CD4-positive, alpha-beta T cell treated with Interferon gamma for 1 hour (primary cell): Measurements from ENCODE around the gene P2RY12.
A peak's percentile ranks its signal among the peaks of the same experiment; 100 is the strongest.

Experiments
- DNase-seq: peaks from one replicate; pipeline ENCODE4 v3.0.0-alpha.2; 2020

Gene P2RY12

DNA sequence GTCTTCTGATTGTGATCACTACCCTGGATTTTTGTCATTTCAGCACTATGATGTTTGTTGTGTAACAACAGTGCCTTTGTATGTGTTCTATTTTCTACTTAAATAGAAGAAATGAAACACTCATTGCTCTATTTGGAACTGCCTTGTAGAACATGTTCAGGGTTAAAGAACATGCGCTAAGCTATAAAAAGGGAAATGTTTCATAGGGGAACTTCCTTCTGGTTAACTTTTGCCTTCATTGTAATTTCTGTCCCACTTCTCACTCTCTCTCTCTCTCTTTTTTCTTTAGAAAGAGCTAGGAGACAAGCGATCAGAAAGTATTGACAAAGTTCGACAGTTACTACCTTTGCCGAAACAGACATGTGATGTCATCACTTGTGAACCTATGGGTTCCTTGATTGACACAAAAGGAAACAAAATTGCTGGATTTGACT, at the start of gene P2RY12:
TSS of gene P2RY12 (minus strand) at position 13 of the 434 bp plus-strand sequence. CDS start 45,908 bp downstream, outside the sequence.
- no peak for DNase-seq

GRCh38 chr3:151432616-151433372, 48.2 kb upstream of the P2RY12 start:
- no peak for DNase-seq

DNA sequence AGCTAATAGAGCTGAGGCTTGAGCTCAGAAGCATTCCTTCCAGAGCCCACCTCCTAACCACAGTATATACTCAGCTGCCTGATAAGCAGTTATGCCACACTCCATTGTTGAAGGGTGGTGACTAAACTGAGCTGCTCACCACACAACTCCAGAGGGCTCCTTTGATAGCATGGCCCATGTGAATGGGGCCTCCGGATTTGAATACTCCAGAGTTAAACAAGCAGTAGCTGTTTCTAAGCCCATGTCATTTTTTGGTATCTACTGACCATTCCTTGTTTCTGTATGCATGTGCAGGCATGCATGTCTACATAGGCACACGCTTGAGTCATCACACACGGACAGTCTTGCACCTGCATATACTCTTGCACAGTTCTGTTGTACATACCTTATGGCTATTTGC, 47.4 kb upstream of the P2RY12 start:
- DNase-seq, result no peak

DNA sequence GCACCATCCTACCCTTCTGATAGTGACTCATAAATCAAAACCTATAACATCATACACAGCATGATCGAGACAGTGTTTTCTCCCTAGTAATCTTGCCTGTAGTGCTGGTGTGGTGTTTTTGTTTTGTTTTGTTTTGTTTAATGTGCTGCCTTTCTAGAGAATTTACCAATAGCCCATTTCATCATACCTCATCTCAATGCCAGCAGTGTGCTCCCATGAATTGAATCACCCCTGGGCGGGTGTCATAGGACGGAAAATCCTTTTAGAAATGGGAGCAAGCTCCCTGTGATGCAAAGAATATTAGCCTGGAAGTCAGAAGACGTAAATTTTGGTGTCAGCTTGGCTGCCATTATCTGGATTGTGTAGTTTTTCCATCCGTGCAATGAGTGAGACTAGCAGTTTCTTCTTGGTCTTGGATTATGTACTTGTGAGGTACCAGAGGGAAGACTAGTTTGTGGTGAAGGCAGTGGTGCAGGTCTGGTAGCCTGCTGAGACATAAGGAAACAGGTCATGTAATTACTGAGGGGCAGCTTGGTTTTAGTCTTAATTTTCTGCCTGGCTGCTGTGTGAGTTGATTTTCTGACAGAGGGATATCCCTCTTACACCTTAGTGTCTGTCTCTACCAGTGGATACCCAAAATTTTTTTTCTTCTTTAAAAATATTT, 46.4 kb upstream of the P2RY12 start:
- no peak for DNase-seq

GRCh38 chr3:151428386-151428785, 43.8 kb upstream of the P2RY12 start:
- no peak for DNase-seq

- DNase-seq, result no peak
Observed at GRCh38 chr3:151426341-151426657, 41.7 kb upstream of the P2RY12 start.

- DNase-seq, result no peak
Observed at GRCh38 chr3:151425627-151426340, 41.2 kb upstream of the P2RY12 start.

GRCh38 chr3:151423091-151423490, 38.5 kb upstream of the P2RY12 start:
- DNase-seq, result no peak

DNA sequence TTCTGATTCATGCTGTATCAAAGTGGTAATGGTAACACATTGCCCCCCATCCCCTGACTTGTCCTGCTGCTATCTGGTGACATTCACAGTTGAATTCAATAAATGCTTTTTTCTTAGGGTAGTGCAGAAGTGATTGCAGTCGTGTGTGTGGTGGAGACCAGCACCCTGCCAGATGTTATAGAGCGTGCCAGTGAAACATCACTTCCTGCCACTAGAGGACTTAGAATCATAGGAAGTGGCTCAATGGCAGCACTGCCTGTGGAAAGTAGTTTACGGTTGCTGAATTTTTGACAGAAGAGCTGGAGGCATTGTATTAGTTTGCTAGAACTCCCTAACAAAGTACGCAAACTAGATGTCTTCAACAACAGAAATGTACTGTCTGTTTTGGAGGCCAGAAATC, 37.4 kb upstream of the P2RY12 start:
- no peak for DNase-seq

GRCh38 chr3:151419806-151420205, 35.3 kb upstream of the P2RY12 start:
- no peak for DNase-seq

DNA sequence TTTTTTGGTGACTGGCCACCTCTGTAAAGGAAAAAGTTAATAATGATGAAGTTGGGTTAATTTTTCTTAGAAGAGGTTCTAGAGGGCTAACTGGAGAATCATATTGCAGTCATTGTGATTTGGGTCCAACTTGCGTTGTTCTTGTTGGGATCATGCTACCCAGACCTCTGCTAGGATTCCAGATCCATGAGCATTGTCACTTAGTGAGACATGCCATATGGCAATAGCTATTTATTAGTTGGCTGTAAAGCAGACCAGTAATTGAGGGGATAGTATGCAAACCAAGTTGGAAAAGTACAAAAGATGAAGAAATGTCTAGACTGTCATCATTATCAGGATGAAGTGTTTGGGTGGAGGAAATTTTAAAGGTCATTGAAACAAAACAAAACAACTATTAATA, 30.7 kb upstream of the P2RY12 start:
- DNase-seq, result no peak

GRCh38 chr3:151412989-151413388, 28.4 kb upstream of the P2RY12 start:
- no peak for DNase-seq

DNA sequence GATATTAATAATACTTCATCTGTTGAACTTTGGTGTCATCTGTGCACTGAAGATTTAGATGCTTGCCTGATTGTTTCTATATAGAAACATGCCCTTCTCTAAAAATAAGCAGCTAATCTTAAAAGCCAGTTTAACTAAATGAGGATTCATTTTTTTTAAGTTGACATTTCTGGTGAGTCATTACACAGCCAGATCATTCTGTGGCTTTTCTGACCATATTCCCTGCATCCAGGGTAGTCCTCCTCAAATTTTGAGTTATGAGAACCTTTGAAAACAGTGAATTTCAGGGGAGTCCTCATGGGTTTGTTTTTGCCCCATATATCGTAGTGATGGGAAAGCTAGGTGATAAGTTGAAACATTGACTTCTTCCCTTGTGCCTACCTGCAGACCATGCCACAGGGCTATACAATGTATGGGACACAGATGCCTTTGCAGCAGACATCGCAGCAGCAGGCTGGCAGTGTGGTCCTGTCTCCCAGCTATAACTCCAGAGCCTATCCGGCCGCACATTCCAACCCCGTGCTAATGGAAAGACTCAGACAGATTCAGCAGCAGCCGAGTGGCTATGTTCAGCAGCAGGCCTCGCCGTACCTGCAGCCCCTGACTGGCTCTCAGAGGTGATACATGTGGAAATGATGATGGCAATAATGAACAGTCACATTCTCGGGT, 26.5 kb upstream of the P2RY12 start:
- DNase-seq, result no peak

- DNase-seq, result no peak
Observed at GRCh38 chr3:151407928-151408327, 23.4 kb upstream of the P2RY12 start.

GRCh38 chr3:151404316-151404715, 19.8 kb upstream of the P2RY12 start:
- no peak for DNase-seq

GRCh38 chr3:151403246-151403645, 18.7 kb upstream of the P2RY12 start:
- DNase-seq, result no peak

DNA sequence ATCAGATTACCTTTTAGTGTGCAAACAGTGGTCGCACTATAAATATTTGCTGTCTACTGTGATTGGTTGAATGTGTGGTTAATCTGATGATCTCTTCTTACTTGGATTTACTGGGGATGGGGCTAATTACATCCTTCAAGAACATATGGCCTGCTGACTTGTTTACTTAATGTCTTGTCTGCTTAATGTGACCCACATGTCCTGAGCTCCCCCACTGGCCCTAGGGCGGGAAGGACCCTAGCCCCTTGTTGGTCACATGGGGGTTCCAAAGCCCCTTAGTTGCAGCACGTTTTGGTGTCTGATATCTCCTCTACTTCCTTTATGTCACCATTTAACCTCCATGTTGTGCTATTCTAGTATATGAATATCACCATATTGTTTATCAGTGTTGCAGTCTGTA, 17.8 kb upstream of the P2RY12 start:
- no peak for DNase-seq

DNA sequence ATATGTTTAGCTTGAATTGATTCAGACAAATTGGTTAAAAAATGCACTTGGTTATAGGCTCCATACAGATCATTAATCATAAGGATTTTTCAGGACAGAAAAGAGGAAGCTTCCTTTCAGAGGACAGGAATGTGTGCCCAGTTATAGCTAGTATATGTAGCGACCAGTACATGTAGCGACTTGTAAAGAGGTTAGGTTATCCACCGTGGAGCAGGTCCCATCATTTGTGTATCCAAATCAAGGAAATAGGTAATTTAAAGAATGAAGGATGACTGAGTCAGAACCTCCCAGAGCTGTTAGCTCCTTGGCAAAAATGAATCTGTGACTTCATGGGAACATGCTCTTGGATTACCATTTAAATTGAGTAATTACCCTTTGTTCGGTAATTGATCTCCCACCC, 15.8 kb upstream of the P2RY12 start:
- DNase-seq, result no peak

DNA sequence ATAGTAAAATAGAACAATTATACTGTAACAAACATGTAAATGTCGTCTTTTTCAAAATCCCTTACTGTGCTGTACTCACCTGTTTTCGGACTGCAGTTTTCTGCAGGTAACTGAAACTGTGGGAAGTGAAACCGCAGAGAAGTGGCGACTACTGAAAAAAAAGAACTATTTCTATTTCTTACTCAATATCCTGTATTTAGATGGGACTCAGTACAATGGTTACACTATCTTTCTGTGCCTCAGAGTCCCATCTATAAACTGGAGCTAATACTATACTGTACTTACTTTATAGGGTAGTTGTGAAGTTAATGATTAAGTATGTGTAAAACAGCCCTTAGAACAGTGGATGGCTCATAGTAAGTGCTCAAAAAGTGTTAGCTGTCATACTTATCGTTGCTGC, 14.3 kb upstream of the P2RY12 start:
- no peak for DNase-seq

DNA sequence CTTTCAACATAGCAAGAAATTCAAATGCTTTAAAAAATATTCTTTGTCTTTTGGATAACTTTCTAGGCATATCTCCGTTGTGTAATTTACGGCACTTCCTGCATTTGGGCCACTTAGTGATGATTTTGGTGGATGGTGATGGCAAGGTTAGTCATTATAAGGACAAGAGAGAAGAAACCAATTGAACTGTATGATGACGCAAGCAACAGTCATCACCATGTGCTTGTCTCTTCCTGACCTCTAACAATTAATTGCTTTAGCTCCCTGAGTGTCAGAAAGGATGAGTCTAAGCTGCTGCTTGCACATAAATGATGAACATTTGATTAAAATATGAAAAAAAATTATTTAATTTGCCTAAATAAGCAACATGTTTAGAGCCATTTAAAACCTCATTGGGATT, 11.3 kb upstream of the P2RY12 start:
- DNase-seq, result peak; percentile 2

GRCh38 chr3:151394611-151395010, 10.1 kb upstream of the P2RY12 start:
- no peak for DNase-seq

- DNase-seq, result no peak
Observed at GRCh38 chr3:151393941-151394340, 9.4 kb upstream of the P2RY12 start.

DNA sequence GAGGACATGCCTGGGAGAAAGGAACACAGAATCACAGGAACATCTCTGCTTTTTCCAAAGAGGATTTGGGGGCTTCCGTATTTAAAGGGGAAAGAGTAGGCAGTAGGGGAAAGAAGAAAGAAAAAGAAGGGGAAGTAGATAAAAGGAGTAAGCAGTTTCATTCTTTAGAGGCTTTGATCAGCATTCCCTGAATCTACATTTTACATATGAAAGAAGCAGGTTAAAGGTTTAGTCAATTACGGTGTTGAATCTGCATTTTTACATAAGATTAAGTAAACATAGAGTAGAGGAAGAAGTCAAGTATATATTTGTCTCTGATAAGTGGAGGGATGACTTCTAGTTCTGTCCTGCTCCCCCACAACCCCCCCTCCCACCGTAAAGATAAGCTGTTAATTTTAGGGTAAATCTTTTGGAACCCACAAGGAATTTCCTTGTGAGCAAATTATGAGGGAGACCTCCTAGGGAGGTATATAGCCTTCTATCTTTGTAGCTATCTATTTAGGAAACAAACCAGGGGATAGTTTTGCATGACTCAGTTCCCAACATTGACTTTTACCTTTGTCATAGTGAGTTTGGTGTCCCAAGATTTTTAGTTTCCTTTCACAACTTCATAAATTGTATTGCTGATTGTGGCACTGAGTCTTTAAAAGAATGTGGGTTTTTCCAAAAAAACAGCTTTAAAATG, 8.7 kb upstream of the P2RY12 start:
- DNase-seq, result no peak
